B cell (primary cell): ENCODE data around the gene AGFG2. TPM values are rescaled to one million over a fixed set of nuclear protein-coding genes. Genes with fewer than 3 reads are reported as not detected.

Experiments
- ATAC-seq: fragments of 200-7000 bp; cut with Tn5 transposase; one replicate; pipeline ENCODE4 v1.10.0; 2021; ENCODE audit warnings: low read depth, mild to moderate bottlenecking, moderate number of reproducible peaks, moderate library complexity
- CTCF ChIA-PET: fragments of 350-600 bp; sonication (Branson Sonifier 250); formaldehyde crosslinking; loops from one replicate; lab custom pipeline; 2021; ENCODE audit warnings: antibody characterized with exemption, inconsistent platforms; lab: Charles Lee
- POLR2A ChIA-PET: fragments of 350-600 bp; sonication (Branson Sonifier 250); formaldehyde crosslinking; loops from one replicate; lab custom pipeline; 2021; ENCODE audit warnings: antibody characterized with exemption; lab: Charles Lee
- DNase-seq: peaks from one replicate; pipeline ENCODE4 v3.0.0; 2013
- H2AFZ ChIP-seq: 2 replicates; pipeline ENCODE4 v1.6.1; 2012; ENCODE audit warnings: mild to moderate bottlenecking, low read depth, low read length; ENCODE audit not compliant: insufficient read depth, poor library complexity, severe bottlenecking
- H3K27ac ChIP-seq, 2 donors: 1 replicate in 1 of 2; 2 replicates in 1 of 2; pipeline ENCODE4 v1.5.1; 2012 to 2013; ENCODE audit warnings: low read length in 2 of 2, mild to moderate bottlenecking in 2 of 2, moderate library complexity in 1 of 2
- H3K27me3 ChIP-seq, 4 experiments: fragments of 200-600 bp in 1 of 4; sonication (generic) in 1 of 4; replicated peaks in 1 of 4; 1 replicate in 2 of 4; 2 replicates in 2 of 4; pipeline versions ENCODE4 v1.6.1 to v1.7.0; 2013 to 2016; ENCODE audit warnings: low read length in 3 of 4, mild to moderate bottlenecking in 2 of 4, mixed read lengths in 1 of 4, moderate library complexity in 1 of 4; ENCODE audit not compliant: insufficient read depth in 4 of 4, control insufficient read depth in 3 of 4; ENCODE audit errors: control extremely low read depth in 1 of 4
- H3K36me3 ChIP-seq, 2 experiments: replicated peaks in 1 of 2; 1 replicate in 1 of 2; 2 replicates in 1 of 2; pipeline versions ENCODE4 v1.6.1 to v1.7.1; 2013; ENCODE audit warnings: low read length in 1 of 2; ENCODE audit not compliant: insufficient read depth in 2 of 2, control insufficient read depth in 1 of 2; ENCODE audit errors: control extremely low read depth in 1 of 2, extremely low read depth in 1 of 2
- H3K4me1 ChIP-seq, 2 donors: fragments of 200-600 bp in 1 of 2; sonication (generic) in 1 of 2; 1 replicate in 1 of 2; 2 replicates in 1 of 2; pipeline versions ENCODE4 v1.5.1 to v1.6.1; 2013 to 2017; ENCODE audit warnings: low read length in 2 of 2; ENCODE audit not compliant: control insufficient read depth in 2 of 2, insufficient read depth in 2 of 2
- H3K4me2 ChIP-seq: replicated peaks from 2 replicates; pipeline ENCODE3; 2012; ENCODE audit warnings: mild to moderate bottlenecking, low read depth, low read length; ENCODE audit not compliant: poor library complexity, severe bottlenecking
- H3K4me3 ChIP-seq, 5 experiments: fragments of 200-600 bp in 1 of 5; sonication (generic) in 1 of 5; 1 replicate in 3 of 5; 2 replicates in 2 of 5; pipeline versions ENCODE4 v1.5.1 to v1.7.0; 2011 to 2016; ENCODE audit warnings: low read length in 4 of 5, mild to moderate bottlenecking in 4 of 5, low read depth in 2 of 5, control low read depth in 1 of 5, moderate library complexity in 1 of 5; ENCODE audit not compliant: insufficient read depth in 1 of 5; ENCODE audit errors: control extremely low read depth in 1 of 5, extremely low read depth in 1 of 5
- H3K79me2 ChIP-seq: fragments of 200-600 bp; sonication (generic); one replicate; pipeline ENCODE4 v1.6.0; 2016; ENCODE audit warnings: low read length; ENCODE audit not compliant: control insufficient read depth, insufficient read depth
- H3K9ac ChIP-seq: fragments of 200-600 bp; sonication (generic); 2 replicates; pipeline ENCODE4 v1.6.1; 2017; ENCODE audit warnings: mild to moderate bottlenecking, low read length, moderate library complexity
- H3K9me3 ChIP-seq, 3 donors: one replicate each; pipeline versions ENCODE4 v1.6.1 to v1.7.1; 2013; ENCODE audit warnings: low read length in 2 of 3; ENCODE audit not compliant: control insufficient read depth in 2 of 3, insufficient read depth in 1 of 3; ENCODE audit errors: control extremely low read depth in 1 of 3
- H4K20me1 ChIP-seq: 2 replicates; pipeline ENCODE4 v1.6.0; 2012; ENCODE audit warnings: mild to moderate bottlenecking, low read length; ENCODE audit not compliant: insufficient read depth, control insufficient read depth, poor library complexity, severe bottlenecking
- H3K27ac Mint-ChIP-seq: one replicate; pipeline ENCODE4 v1.8.0; 2021; ENCODE audit warnings: mixed read lengths
- H3K27me3 Mint-ChIP-seq: one replicate; pipeline ENCODE4 v1.8.0; 2021; ENCODE audit warnings: mixed read lengths
- H3K4me1 Mint-ChIP-seq: one replicate; pipeline ENCODE4 v1.8.0; 2021; ENCODE audit warnings: mixed read lengths
- H3K4me3 Mint-ChIP-seq: one replicate; pipeline ENCODE4 v1.8.0; 2021; ENCODE audit warnings: mixed read lengths
- H3K9me3 Mint-ChIP-seq: one replicate; pipeline ENCODE4 v1.8.0; 2022; ENCODE audit warnings: mixed read lengths; ENCODE audit not compliant: insufficient read depth
- CTCF ChIP-seq: fragments of 200-600 bp; IDR thresholded peaks from one replicate; pipeline ENCODE4 v1.8.0; 2022; ENCODE audit warnings: antibody characterized with exemption, mild to moderate bottlenecking
- EZH2 ChIP-seq: IDR thresholded peaks from 2 replicates; pipeline ENCODE4 v1.6.1; 2012; ENCODE audit warnings: borderline replicate concordance, low read depth, mild to moderate bottlenecking, moderate library complexity, low read length; ENCODE audit not compliant: insufficient read depth, poor library complexity, severe bottlenecking
- WGBS: methylation state at CpG from one replicate; pipeline ENCODE4 v1.1.5; 2013; ENCODE audit warnings: missing lambda C conversion rate; ENCODE audit not compliant: insufficient coverage; 5-methylcytosine and 5-hydroxymethylcytosine counted together
- intact Hi-C: fragments of 100-400 bp; cut with micrococcal nuclease; formaldehyde crosslinking; loops from one replicate; pipeline ENCODE4 v1.10.0; 2022
- polyA plus RNA-seq: library from polyadenylated mRNA; depleted of rRNA; stranded (reverse); fragments of >200 nt; gene quantifications from 2 replicates; pipeline ENCODE4 v1.2.3, GENCODE V29; 2012
- total RNA-seq, 2 donors: library from RNA; stranded (reverse); fragments of 120-200 nt in 1 of 2; gene quantifications; 1 replicate in 1 of 2; 2 replicates in 1 of 2; pipeline versions ENCODE4 v1.2.3 to v1.2.4, GENCODE V29; 2013 to 2022

AGFG2 gene
- total and polyA plus RNA-seq, 2 donors (not counting 1 experiment from before 2014, with no cell fraction given): 11.0 TPM

DNA sequence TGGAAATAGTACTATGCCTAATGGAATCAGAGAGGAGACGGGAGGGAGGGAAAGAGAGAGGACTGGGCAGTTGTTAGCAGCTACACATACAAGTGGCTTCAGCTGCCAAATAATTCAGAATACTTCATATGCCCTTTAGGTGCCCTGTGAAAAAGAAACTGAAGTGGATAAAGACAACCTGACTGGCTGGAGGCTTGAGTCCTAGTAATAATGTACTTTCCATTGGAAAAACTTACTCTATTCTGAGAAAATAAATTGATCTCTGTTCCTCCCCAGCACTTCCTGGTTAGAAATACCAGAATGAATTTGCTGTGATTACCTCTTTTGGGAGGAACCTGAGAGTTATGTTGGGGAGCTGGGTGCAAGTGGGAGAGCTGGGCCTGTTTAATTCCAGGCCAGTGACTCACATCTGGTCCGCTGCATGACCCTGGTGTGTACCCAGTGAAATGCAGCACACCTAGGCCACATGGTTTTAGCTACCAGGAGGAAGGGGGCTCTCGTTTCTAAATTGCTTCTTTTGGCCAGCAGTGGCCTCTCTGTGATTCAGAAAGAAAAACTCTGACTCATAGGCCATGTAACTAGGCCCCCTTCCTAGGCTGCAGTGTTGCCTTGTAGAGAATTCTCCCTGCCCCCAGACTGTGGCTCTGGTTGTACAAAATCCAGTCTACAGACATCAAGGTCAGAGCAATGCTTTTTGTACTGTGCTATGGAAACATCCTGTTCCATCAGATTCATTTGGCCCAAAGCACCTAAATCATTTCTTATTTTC lies 6.5 kb downstream of the AGFG2 start:
- ChIA-PET POLR2A (interaction anchor here (0.6 kb wide), 1 partner anchor 314 kb away, joined by 9 read pairs; no protein-coding TSS in a partner anchor), CTCF (interaction anchor here (0.9 to 6.5 kb wide), 5 partner anchors 10 to 146 kb away, joined by 3 to 67 read pairs (median 4); no protein-coding TSS in a partner anchor)
- Histone ChIP-seq H2AFZ (peak overlapping the region; percentile 30), H3K36me3 (no peaks in the 10 kb centered on the region), H3K79me2 (peaks cover 42% of the 10 kb centered on the region), H4K20me1 (no peaks in the 10 kb centered on the region), H3K4me3 (no peak overlapping the region), H3K4me1 (peaks cover 36 to 57% of the 10 kb centered on the region in 2 donors), H3K4me2 (peak overlapping the region; percentile 38), H3K9me3 (peaks cover 0 to 3% (median 0%) of the 10 kb centered on the region in 3 donors), H3K9ac (peak overlapping the region; percentile 14), H3K27ac (peak overlapping the region in 1 of 2 donors; percentile 12), H3K27me3 (no peaks in the 10 kb centered on the region)
- peak overlapping the region; percentile 35 for H3K4me3 Mint-ChIP-seq
- 70% methylated on average over 2 of the region's 3 CpGs for WGBS
- no peaks in the 10 kb centered on the region for H3K27me3 Mint-ChIP-seq
- peaks cover 72% of the 10 kb centered on the region for H3K4me1 Mint-ChIP-seq
- DNase-seq: no peak
- no peaks in the 10 kb centered on the region for H3K9me3 Mint-ChIP-seq
- TF ChIP-seq CTCF (no peak), EZH2 (no peak)
- intact Hi-C loops: no loop called here
- peak overlapping the region; percentile 43 for H3K27ac Mint-ChIP-seq
- ATAC-seq: peak; percentile 31
